ENCODE results near the gene TRAPPC10. TPM values are rescaled to one million over a fixed set of nuclear protein-coding genes. Genes with fewer than 3 reads are reported as not detected.
"Not testable (repeated sequence)": the region's sequence is repeated elsewhere in the genome, so short reads cannot be mapped to it uniquely, and the experiment has no call there.

Gene TRAPPC10
- total RNA-seq, 1 donor from 2014 or later: 20.3 TPM

GRCh38 chr21:44145616-44146015, 133.5 kb downstream of the TRAPPC10 start:
- intact Hi-C loops (cut with DNase I); ATAC-seq (ENCODE audit: poor library complexity); DNase-seq: not testable (repeated sequence)

GRCh38 chr21:44147108-44147507, 135.0 kb downstream of the TRAPPC10 start:
- peak; percentile 59 for ATAC-seq (ENCODE audit: poor library complexity)
- intact Hi-C loops (cut with DNase I); DNase-seq: not testable (repeated sequence)

- intact Hi-C loops (cut with DNase I); DNase-seq; ATAC-seq (ENCODE audit: poor library complexity): not testable (repeated sequence)
These were observed 138.1 kb downstream of the TRAPPC10 start for GRCh38 chr21:44150255-44150654.

GRCh38 chr21:44153214-44153888, 141.2 kb downstream of the TRAPPC10 start:
- peak; percentile 61 for ATAC-seq (ENCODE audit: poor library complexity)
- intact Hi-C loops (cut with DNase I): not testable (repeated sequence)
- peak; percentile 41 for DNase-seq

- ATAC-seq (ENCODE audit: poor library complexity) (peak; percentile 42), DNase-seq (peak; percentile 44)
- intact Hi-C loops (cut with DNase I): not testable (repeated sequence)
These were observed 141.8 kb downstream of the TRAPPC10 start for GRCh38 chr21:44153889-44154228.

GRCh38 chr21:44154816-44155230, 142.7 kb downstream of the TRAPPC10 start:
- DNase-seq; intact Hi-C loops (cut with DNase I): not testable (repeated sequence)
- peak; percentile 77 for ATAC-seq (ENCODE audit: poor library complexity)

- DNase-seq (peak; percentile 12), ATAC-seq (ENCODE audit: poor library complexity) (peak; percentile 3)
- intact Hi-C loops (cut with DNase I): not testable (repeated sequence)
These were observed 143.3 kb downstream of the TRAPPC10 start for GRCh38 chr21:44155231-44155993.

- intact Hi-C loops (cut with DNase I); ATAC-seq (ENCODE audit: poor library complexity); DNase-seq: not testable (repeated sequence)
These were observed 143.9 kb downstream of the TRAPPC10 start for GRCh38 chr21:44155994-44156380.

Other genes with a start within 250 kb of the TRAPPC10 start
- 36.1 TPM for gene CSTB, start 236.0 kb upstream of the TRAPPC10 start, total RNA-seq
- 9.4 TPM for gene RRP1, start 222.7 kb upstream of the TRAPPC10 start, total RNA-seq
- gene AGPAT3, start 147.1 kb upstream of the TRAPPC10 start, total RNA-seq: 96.3 TPM
- 8.6 TPM for gene PWP2, start 95.1 kb downstream of the TRAPPC10 start, total RNA-seq
- gene GATD3, start 121.4 kb downstream of the TRAPPC10 start, total RNA-seq: 146 TPM
- 4.3 TPM for gene ICOSLG, start 228.6 kb downstream of the TRAPPC10 start, total RNA-seq
- gene DNMT3L, start 249.6 kb downstream of the TRAPPC10 start, total RNA-seq: not detected